ENCODE results near the gene RAB24. TPM values are rescaled to one million over a fixed set of nuclear protein-coding genes. Genes with fewer than 3 reads are reported as not detected.
"Not testable (repeated sequence)": the region's sequence is repeated elsewhere in the genome, so short reads cannot be mapped to it uniquely, and the experiment has no call there.

RAB24 gene
- total RNA-seq, 1 donor from 2014 or later: 13.9 TPM

- peak; percentile 45 to 48 for DNase-seq (ENCODE audit: low read depth in 2 of 2)
Measured at GRCh38 chr5:177296581-177296980, 6.9 kb downstream of the RAB24 start.

- DNase-seq (ENCODE audit: low read depth in 2 of 2): no peak
Measured at GRCh38 chr5:177295924-177296323, 7.6 kb downstream of the RAB24 start.

- no peak for DNase-seq (ENCODE audit: low read depth in 2 of 2)
Measured at GRCh38 chr5:177294632-177295031, 8.9 kb downstream of the RAB24 start.

GRCh38 chr5:177293819-177294581 lies 9.5 kb downstream of the RAB24 start:
- DNase-seq (ENCODE audit: low read depth in 2 of 2): no peak

- no peak for DNase-seq (ENCODE audit: low read depth in 2 of 2)
Measured at GRCh38 chr5:177291735-177292134, 11.8 kb downstream of the RAB24 start.

- no peak for DNase-seq (ENCODE audit: low read depth in 2 of 2)
Measured at GRCh38 chr5:177290816-177291596, 12.5 kb downstream of the RAB24 start.

GRCh38 chr5:177288191-177288590 lies 15.3 kb downstream of the RAB24 start:
- DNase-seq (ENCODE audit: low read depth in 2 of 2): no peak

- peak; percentile 10 to 59 for DNase-seq (ENCODE audit: low read depth in 2 of 2)
Measured at GRCh38 chr5:177276886-177277285, 26.6 kb downstream of the RAB24 start.

- no peak for DNase-seq (ENCODE audit: low read depth in 2 of 2)
Measured at GRCh38 chr5:177275883-177276282, 27.6 kb downstream of the RAB24 start.

- no peak for DNase-seq (ENCODE audit: low read depth in 2 of 2)
Measured at GRCh38 chr5:177271113-177271512, 32.4 kb downstream of the RAB24 start.

GRCh38 chr5:177270653-177271052 lies 32.9 kb downstream of the RAB24 start:
- no peak for DNase-seq (ENCODE audit: low read depth in 2 of 2)

- DNase-seq (ENCODE audit: low read depth in 2 of 2): no peak
Measured at GRCh38 chr5:177269976-177270375, 33.5 kb downstream of the RAB24 start.

GRCh38 chr5:177269232-177269895 lies 34.2 kb downstream of the RAB24 start:
- DNase-seq (ENCODE audit: low read depth in 2 of 2): no peak

- DNase-seq (ENCODE audit: low read depth in 2 of 2): no peak
Measured at GRCh38 chr5:177265395-177265794, 38.1 kb downstream of the RAB24 start.

GRCh38 chr5:177264178-177264577 lies 39.3 kb downstream of the RAB24 start:
- no peak for DNase-seq (ENCODE audit: low read depth in 2 of 2)

- DNase-seq (ENCODE audit: low read depth in 2 of 2): no peak
Measured at GRCh38 chr5:177261510-177261909, 42.0 kb downstream of the RAB24 start.

- no peak for DNase-seq (ENCODE audit: low read depth in 2 of 2)
Measured at GRCh38 chr5:177260961-177261360, 42.6 kb downstream of the RAB24 start.

GRCh38 chr5:177258711-177259110 lies 44.8 kb downstream of the RAB24 start:
- DNase-seq (ENCODE audit: low read depth in 2 of 2): not testable (repeated sequence)

- no peak for DNase-seq (ENCODE audit: low read depth in 2 of 2)
Measured at GRCh38 chr5:177256296-177256695, 47.2 kb downstream of the RAB24 start.

- no peak for DNase-seq (ENCODE audit: low read depth in 2 of 2)
Measured at GRCh38 chr5:177253252-177253651, 50.3 kb downstream of the RAB24 start.
